ENCODE results near the gene ROBO3.
A peak's percentile ranks its signal among the peaks of the same experiment; 100 is the strongest.

ROBO3 gene

GRCh38 chr11:124838805-124839127 is 26.5 kb upstream of the ROBO3 start:
- no peak overlapping the region for H3K27ac Mint-ChIP-seq
- H3K9me3 Mint-ChIP-seq, result no peaks in the 10 kb centered on the region
- no peaks in the 10 kb centered on the region for H3K36me3 Mint-ChIP-seq (ENCODE audit: low read depth)
- peaks cover 66% of the 10 kb centered on the region for H3K27me3 Mint-ChIP-seq
- DNase-seq (no peak), ATAC-seq (no peak)
- H3K4me3 Mint-ChIP-seq, result peak overlapping the region; percentile 8
- peaks cover 12% of the 10 kb centered on the region for H3K4me1 Mint-ChIP-seq

GRCh38 chr11:124839128-124839971 is 25.9 kb upstream of the ROBO3 start:
- H3K36me3 Mint-ChIP-seq (ENCODE audit: low read depth), result no peaks in the 10 kb centered on the region

DNA sequence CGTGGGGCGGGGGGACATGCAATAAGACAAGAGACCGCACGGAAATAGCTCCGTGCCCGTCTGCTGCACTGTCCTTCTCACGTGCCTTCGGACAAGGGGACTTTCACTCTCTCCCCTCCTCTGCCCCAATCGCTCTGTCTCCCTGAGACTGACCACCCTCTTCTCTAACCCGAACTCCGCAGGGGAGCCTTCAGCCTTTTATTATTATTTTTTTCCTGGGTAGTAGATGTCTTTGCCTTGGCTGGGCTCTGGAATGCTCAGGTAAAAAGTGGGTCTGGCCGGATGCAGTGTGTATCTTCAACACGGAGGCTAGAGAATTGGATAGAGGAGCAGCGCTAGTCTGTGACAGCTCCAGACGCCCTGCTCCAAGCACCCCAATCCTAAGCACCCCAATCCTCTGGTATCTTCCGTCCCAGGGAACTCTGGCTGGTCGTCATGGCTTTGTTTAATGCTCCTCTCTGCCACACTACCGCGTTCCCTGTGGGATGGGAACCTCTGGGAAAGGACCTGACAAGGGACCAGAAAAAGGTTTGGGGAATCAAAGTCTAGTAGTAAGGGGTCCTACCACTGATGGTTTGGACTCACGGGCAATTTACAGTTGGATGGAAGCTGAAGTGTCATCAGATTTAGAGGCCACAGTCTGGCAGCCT is 25.1 kb upstream of the ROBO3 start:
- no peaks in the 10 kb centered on the region for H3K9me3 Mint-ChIP-seq
- H3K27me3 Mint-ChIP-seq, result peaks cover 80% of the 10 kb centered on the region
- H3K4me3 Mint-ChIP-seq, result peak overlapping the region; percentile 42
- H3K27ac Mint-ChIP-seq, result no peak overlapping the region
- no peaks in the 10 kb centered on the region for H3K36me3 Mint-ChIP-seq (ENCODE audit: low read depth)
- ATAC-seq (no peak), DNase-seq (no peak)
- peaks cover 12% of the 10 kb centered on the region for H3K4me1 Mint-ChIP-seq

More at GRCh38 chr11:124839128-124839971, 25.9 kb upstream of the ROBO3 start:
- H3K9me3 Mint-ChIP-seq, result no peaks in the 10 kb centered on the region
- peaks cover 12% of the 10 kb centered on the region for H3K4me1 Mint-ChIP-seq
- H3K4me3 Mint-ChIP-seq, result peak overlapping the region; percentile 42
- ATAC-seq (no peak), DNase-seq (no peak)
- H3K27ac Mint-ChIP-seq, result no peak overlapping the region
- peaks cover 72% of the 10 kb centered on the region for H3K27me3 Mint-ChIP-seq

DNA sequence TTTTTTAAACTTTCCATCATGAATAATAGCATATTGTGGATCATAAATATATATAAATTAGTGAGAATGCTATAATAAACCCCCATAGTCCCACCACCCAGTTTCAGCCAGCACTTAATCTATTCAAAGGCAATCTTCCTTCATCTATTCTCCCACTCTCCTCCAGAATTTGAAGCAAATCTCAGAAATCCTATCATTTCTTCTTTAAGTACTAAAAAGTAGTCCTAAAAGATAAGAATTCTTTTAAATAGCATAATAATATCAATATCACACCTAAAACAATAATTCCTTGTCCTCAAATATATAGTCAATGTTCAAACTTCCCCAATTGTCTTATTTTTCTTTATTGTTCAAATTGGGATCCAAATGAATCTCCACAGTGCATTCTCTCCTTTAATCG is 24.6 kb upstream of the ROBO3 start:
- DNase-seq (no peak), ATAC-seq (no peak)
- Mint-ChIP-seq H3K4me3 (no peak overlapping the region), H3K4me1 (peaks cover 12% of the 10 kb centered on the region), H3K36me3 (ENCODE audit: low read depth) (no peaks in the 10 kb centered on the region), H3K27me3 (peaks cover 82% of the 10 kb centered on the region), H3K27ac (no peak overlapping the region), H3K9me3 (no peaks in the 10 kb centered on the region)

DNA sequence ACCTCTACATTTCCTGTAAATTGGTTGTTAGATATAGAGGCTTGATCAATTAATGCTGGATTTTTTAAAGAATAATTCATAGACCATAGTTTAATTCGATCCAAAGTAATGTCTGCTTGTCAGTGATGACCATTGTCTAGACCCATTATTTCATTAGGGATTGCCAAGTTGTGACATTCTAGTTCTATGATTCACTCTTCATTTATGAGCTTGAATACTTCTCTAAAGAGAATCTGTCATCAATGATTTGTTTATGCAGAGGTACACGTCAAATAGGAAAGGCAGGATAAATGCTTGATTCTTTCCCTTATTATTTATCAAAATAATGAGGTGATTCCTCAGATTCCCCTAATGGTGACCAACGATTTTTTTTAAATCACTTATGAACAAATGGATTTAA is 24.0 kb upstream of the ROBO3 start:
- Mint-ChIP-seq H3K4me3 (no peak overlapping the region), H3K9me3 (no peaks in the 10 kb centered on the region), H3K27ac (no peak overlapping the region), H3K27me3 (peaks cover 84% of the 10 kb centered on the region), H3K4me1 (peaks cover 10% of the 10 kb centered on the region), H3K36me3 (ENCODE audit: low read depth) (no peaks in the 10 kb centered on the region)
- ATAC-seq (no peak), DNase-seq (no peak)

- no peak for DNase-seq
- H3K36me3 Mint-ChIP-seq (ENCODE audit: low read depth), result no peaks in the 10 kb centered on the region
- peaks cover 88% of the 10 kb centered on the region for H3K27me3 Mint-ChIP-seq
- no peak overlapping the region for H3K4me3 Mint-ChIP-seq
- no peak for ATAC-seq
- peaks cover 6% of the 10 kb centered on the region for H3K4me1 Mint-ChIP-seq
- H3K9me3 Mint-ChIP-seq, result no peaks in the 10 kb centered on the region
- H3K27ac Mint-ChIP-seq, result no peak overlapping the region
Observed at GRCh38 chr11:124841840-124842239, 23.4 kb upstream of the ROBO3 start.

- no peaks in the 10 kb centered on the region for H3K36me3 Mint-ChIP-seq (ENCODE audit: low read depth)
- ATAC-seq (no peak), DNase-seq (no peak)
- peaks cover 89% of the 10 kb centered on the region for H3K27me3 Mint-ChIP-seq
- H3K4me1 Mint-ChIP-seq, result peaks cover 3% of the 10 kb centered on the region
- no peaks in the 10 kb centered on the region for H3K9me3 Mint-ChIP-seq
- H3K27ac Mint-ChIP-seq, result no peak overlapping the region
- no peak overlapping the region for H3K4me3 Mint-ChIP-seq
Observed at GRCh38 chr11:124842305-124842704, 22.9 kb upstream of the ROBO3 start.

GRCh38 chr11:124843616-124843910 is 21.7 kb upstream of the ROBO3 start:
- peaks cover 3% of the 10 kb centered on the region for H3K4me1 Mint-ChIP-seq
- DNase-seq (no peak), ATAC-seq (no peak)
- H3K27me3 Mint-ChIP-seq, result peaks cover 89% of the 10 kb centered on the region
- H3K27ac Mint-ChIP-seq, result no peak overlapping the region
- H3K4me3 Mint-ChIP-seq, result no peak overlapping the region
- H3K36me3 Mint-ChIP-seq (ENCODE audit: low read depth), result no peaks in the 10 kb centered on the region
- H3K9me3 Mint-ChIP-seq, result no peaks in the 10 kb centered on the region

GRCh38 chr11:124844664-124845079 is 20.6 kb upstream of the ROBO3 start:
- ATAC-seq, result no peak
- Mint-ChIP-seq H3K9me3 (no peaks in the 10 kb centered on the region), H3K27me3 (peaks cover 95% of the 10 kb centered on the region), H3K27ac (no peak overlapping the region), H3K36me3 (ENCODE audit: low read depth) (no peaks in the 10 kb centered on the region), H3K4me3 (no peak overlapping the region), H3K4me1 (peaks cover 3% of the 10 kb centered on the region)
- DNase-seq, result no peak

DNA sequence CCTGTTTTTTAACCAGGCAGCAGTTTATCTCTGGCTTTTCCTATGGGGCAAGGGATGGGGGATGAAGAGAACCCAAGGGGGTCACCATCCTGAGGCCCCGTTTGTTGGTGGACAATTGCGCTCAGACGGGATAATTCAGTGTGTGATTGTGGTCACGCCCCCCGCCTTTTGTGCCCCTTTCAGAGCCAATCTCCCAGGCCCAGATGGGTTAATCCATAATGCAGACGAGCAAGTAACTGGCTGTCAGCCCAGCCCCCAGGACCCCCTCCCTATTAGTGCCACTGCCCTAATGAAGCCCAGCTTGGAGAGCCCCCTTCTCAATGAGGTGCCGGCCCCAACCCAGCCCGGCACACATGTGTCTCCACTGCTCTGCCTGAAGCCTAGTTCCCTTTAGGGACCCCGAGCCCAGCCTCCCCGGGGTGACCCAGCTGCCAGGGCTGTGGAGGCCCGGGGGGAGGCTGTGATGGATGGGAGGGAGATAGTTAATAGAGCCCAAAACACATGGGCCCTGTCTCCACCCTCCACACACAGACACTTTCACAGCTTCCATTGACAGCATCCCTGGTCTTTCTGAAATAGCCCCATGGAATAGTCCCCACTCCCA is 19.1 kb upstream of the ROBO3 start:
- no peak overlapping the region for H3K4me3 Mint-ChIP-seq
- H3K27ac Mint-ChIP-seq, result no peak overlapping the region
- ATAC-seq (no peak), DNase-seq (no peak)
- no peaks in the 10 kb centered on the region for H3K9me3 Mint-ChIP-seq
- H3K4me1 Mint-ChIP-seq, result no peaks in the 10 kb centered on the region
- peaks cover 95% of the 10 kb centered on the region for H3K27me3 Mint-ChIP-seq
- no peaks in the 10 kb centered on the region for H3K36me3 Mint-ChIP-seq (ENCODE audit: low read depth)

DNA sequence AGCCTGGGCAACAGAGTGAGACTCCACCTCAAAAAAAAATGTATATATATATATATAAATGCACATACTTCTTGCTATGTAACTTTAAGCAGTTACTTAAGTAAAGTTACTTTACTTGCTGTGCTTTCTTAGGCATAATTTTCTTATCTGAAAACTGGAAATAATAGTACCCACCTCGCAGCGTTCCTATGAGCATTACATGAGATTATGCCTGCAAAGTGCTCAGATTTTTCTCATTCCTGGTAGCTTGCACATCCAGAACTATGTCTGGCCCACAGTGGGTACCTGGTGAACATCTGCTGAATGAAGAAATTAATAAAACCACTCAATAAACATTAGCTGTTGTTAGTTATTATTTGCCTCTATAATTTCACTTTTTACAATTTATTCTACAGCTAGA is 6.1 kb upstream of the ROBO3 start:
- Mint-ChIP-seq H3K27ac (no peak overlapping the region), H3K27me3 (peaks cover 36% of the 10 kb centered on the region), H3K36me3 (ENCODE audit: low read depth) (no peaks in the 10 kb centered on the region), H3K4me1 (peaks cover 8% of the 10 kb centered on the region), H3K4me3 (no peak overlapping the region), H3K9me3 (no peaks in the 10 kb centered on the region)
- ATAC-seq (no peak), DNase-seq (no peak)

- Mint-ChIP-seq H3K36me3 (ENCODE audit: low read depth) (no peaks in the 10 kb centered on the region), H3K27me3 (peaks cover 58% of the 10 kb centered on the region), H3K4me1 (peaks cover 20% of the 10 kb centered on the region), H3K27ac (no peak overlapping the region), H3K9me3 (no peaks in the 10 kb centered on the region), H3K4me3 (no peak overlapping the region)
- DNase-seq (no peak), ATAC-seq (no peak)
Observed at GRCh38 chr11:124861670-124862069, 3.6 kb upstream of the ROBO3 start.

DNA sequence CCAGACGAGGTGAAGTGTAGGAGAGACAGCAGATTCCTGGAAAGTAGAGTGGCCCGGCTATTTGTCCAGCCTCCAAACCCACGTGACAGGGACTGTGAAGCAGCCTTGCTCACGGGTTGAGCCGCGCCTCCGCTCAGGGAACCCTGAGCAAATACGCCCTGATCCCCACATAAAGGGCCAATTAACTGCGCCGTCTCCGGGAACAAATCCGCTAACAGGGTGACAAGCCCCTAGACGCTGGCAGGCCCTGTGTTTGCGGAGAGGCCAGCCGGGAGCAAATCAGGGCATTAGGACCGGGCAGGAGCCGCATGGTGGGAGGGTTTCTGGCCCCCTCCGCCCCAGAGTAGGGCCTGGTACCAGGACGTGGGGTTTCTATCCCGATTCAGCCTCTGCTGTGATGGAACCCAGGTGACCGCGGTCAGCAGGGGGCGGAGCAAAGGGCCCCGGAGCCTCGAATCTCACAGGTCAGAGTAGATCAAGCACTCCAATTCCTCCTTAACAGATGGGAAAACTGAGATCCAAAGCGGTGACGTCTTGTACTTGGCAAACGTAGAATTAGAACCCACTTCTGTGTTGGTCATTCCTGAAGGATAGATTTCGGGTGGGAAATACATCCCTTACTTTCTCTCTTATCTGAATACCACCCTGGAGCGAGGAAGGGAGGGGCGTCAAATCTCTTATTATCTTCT is 2.0 kb upstream of the ROBO3 start:
- no peak overlapping the region for H3K4me3 Mint-ChIP-seq
- H3K27me3 Mint-ChIP-seq, result peaks cover 72% of the 10 kb centered on the region
- peaks cover 28% of the 10 kb centered on the region for H3K4me1 Mint-ChIP-seq
- no peak for DNase-seq
- ATAC-seq, result no peak
- H3K9me3 Mint-ChIP-seq, result no peaks in the 10 kb centered on the region
- no peaks in the 10 kb centered on the region for H3K36me3 Mint-ChIP-seq (ENCODE audit: low read depth)
- H3K27ac Mint-ChIP-seq, result no peak overlapping the region

DNA sequence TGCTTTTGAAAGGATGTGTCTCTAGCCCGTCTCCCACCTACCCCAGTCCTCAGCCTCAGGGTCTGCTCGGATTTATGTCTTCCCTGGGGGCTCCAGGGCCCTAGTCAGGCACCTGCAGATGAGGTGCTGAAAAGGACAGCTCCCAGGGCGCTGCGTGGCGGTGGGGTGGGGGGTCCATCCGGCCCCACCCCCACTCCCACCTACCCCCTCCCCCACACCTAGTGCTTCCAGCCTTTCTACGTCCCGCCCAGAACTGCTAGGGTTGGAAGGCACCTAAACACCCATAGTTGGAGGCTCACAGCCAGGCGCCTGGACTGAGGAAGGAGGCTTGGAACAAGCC is 1.4 kb upstream of the ROBO3 start:
- H3K27me3 Mint-ChIP-seq, result peaks cover 77% of the 10 kb centered on the region
- no peak overlapping the region for H3K4me3 Mint-ChIP-seq
- no peak for ATAC-seq
- no peaks in the 10 kb centered on the region for H3K9me3 Mint-ChIP-seq
- peaks cover 30% of the 10 kb centered on the region for H3K4me1 Mint-ChIP-seq
- H3K36me3 Mint-ChIP-seq (ENCODE audit: low read depth), result no peaks in the 10 kb centered on the region
- no peak overlapping the region for H3K27ac Mint-ChIP-seq
- DNase-seq, result no peak
